Stimulated activated CD4-positive, alpha-beta T cell treated with anti-CD3 and anti-CD28 coated beads, TNF-alpha, amount 100 ng/mL, for 1 hour (primary cell): Measurements from ENCODE around the gene FBXO21.
"Not testable (repeated sequence)": the region's sequence is repeated elsewhere in the genome, so short reads cannot be mapped to it uniquely, and the experiment has no call there.

ENCODE experiments used
- DNase-seq, 3 donors: peaks; one replicate each; pipeline ENCODE4 v3.0.0-alpha.2; 2020; ENCODE audit warnings: low read depth in 3 of 3, low spot score in 1 of 3

The FBXO21 gene

DNA sequence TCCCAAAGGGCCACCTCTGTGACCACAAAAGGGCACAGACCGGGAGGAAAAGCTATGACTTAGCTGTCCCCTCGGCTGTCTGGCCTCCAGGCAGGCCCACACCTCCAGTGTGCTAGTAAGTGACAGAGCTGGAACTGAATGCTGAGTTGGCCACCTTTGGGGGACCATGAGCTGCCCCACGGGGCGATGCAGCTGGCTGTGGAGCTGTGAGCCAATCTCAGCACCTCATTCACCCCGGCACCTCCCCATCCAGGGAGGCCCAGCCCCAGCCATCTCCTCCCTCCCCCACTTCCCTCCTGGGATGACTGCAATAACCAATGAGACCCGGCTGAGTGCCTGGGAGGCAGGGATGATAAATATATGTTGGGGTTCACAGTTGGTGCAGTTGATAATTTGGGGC, 78.9 kb downstream of the FBXO21 start:
- no peak for DNase-seq

DNA sequence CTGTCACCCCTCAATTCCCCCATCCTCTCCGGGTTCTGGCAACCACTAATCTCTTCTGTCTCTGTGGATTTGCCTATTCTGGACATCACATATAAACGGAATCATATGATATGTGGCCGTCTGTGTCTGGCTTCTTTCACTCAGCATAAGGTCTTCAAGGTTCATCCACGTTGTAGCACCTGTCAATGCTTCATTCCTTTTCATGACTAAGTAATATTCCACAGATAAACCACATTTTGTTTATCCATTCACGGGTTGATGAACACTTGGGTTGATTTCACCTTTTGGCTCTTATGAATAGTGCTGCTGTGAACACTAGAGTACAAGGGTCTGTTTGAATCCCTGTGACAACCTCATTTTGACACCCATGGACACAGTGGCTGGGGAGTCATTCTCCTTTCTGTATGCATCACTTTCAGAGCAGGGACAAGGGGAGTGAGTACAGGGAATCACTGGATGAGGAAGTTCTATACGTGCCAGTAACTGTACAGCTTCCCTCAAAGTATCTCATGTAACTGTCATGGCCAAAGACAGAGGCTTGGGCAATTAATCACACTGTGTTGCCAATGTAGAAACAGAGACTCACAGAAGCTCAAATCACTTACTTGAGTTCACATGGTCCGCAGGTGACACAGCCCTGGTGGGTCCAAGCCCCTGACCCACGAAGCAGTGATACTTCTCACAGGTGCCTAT, 80.2 kb downstream of the FBXO21 start:
- DNase-seq, result no peak

DNA sequence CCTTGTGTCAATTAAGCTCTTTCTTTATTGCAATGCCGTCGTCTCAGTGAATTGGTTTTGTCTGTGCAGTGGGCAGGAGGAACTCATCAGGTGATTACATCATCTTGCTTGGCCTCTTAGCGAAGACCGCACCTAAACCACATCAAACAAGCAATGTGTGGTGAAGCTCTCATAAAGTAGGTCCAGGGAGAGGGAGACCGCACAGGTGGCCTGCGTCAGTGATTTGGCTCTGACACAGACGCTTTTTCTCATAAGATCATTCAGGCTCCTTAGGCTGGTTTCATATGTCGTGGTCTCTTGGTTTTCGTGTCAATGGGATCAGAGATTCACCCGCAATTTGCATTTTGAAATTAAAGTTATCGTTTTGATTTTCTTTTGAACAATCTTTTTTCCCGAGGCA, 84.4 kb downstream of the FBXO21 start:
- DNase-seq, result no peak

DNA sequence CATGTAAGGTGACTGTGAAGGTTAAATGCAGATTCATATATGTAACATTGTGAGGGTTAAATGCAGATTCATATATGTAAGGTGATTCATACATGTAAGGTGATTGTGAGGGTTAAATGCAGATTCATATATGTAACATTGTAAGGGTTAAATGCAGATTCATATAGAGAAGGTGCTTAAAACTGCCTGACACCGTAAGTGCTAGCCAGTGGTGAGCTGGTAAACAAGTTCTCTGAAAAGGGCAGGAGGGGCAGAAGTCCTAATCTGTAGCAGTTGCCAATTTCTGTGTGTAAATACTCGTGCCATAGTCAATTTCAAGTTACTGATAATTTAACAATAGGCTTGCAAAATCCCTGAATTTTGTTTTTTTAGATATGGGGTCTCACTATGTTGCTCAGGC, 86.3 kb downstream of the FBXO21 start:
- not testable (repeated sequence) for DNase-seq

DNA sequence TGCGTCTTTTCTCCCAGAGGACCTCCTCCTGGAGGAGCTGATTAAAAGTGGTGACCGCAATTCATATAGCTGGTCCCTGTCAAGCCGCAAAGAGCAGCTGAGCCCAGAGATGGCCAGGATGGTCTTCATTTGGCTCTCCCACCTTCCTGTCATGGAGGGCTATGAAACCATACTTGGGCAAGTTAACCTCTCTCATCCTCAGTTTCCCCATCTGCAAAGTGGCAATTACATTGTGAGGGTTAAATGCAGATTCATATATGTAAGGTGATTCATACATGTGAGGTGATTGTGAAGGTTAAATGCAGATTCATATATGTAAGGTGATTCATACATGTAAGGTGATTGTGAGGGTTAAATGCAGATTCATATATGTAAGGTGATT, 87.5 kb downstream of the FBXO21 start:
- no peak for DNase-seq

DNA sequence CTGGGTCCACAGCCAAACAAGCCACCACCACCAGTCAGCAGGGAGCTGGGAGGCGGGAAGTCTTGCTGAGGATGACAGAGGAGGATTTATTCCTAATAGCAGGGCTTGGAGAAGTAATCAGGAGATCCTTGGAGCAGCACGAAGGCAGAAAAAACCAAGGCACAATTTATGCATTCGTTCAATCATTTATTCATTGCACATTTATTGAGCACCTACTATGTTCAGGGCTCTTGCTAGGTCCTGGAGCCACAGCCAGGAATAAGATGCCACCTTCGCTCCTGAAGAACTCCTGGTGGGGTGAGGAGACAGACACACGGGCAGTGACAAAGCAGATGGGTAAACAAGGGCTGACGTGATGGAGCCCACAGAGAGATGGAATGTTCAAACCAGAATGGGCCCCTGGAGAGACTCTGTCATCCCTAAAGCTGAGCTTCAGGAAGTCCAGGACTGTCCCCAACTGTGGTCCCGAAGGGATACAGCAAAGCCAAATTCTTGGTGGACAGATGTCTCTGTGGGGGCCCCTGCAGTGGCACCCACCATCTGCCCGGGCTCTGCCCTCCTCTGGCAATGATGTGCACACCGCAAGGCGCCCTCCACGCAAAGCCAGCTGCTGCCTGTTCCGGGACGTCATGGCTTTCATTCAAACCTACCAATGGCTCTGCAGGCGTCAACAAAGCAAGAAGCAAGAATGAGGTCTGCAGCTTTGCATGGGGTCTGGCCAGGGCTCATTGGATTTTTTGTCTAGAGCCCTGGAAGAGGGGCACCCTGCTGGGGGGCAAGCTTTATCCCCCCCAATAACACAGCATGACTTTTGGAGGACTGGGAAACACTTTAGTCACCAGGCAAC, 88.1 kb downstream of the FBXO21 start:
- no peak for DNase-seq

DNA sequence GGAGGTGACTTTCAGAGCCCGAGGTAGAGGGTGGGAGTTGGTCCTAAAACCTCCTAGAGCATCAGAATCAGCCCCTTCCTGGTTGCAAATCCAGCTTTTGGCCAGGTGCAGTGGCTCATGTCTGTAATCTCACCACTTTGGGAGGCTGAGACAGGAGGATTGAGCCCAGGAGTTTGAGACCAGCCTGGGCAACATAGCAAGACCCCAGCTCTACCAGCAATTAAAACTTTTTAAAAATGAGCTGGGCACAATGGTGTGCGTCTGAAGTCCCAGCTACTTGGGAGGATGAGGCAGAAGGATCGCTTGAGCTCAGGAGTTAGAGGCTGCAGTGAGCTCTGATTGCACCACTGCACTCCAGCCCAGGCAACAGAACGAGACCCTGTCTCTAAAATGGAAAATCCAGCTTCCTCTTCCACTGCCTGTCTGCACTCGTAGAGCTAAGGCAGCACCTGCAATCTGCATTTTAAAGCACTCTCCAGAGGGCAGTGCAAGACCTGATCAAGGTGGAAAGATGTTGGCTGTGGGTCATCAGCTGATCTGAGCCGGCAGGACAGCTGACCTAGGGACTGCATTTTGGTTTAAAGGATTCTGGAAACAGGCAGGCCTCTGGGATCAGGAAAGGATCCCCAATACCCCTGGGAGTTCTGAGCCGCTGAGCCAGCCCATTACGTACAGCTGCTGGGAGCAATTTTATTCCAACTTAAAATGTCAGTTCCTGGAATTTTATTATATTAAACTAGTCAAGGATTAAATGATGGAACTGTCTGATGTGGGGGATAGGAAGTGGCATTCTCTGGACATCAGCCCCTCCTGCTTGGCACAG, 89.2 kb downstream of the FBXO21 start:
- DNase-seq, result no peak

DNA sequence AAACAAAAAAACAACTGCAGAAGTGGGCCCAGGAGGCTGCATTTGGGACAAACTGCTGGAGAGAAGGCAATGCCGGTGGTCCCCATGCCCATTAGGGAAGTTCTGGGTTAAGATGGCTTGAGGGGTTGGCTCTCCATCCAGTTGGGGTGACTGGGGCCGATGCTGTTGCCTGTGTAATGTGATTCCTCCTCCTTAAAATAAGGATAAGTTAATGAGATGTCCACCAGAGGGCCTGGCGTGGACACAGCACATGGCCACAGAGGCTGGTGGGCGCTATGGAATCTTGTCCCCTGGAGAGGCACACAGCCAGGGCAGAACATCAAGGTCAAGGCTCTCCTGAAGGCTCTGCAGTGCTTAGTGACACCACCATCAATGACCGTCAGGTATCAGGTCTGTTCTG, 90.0 kb downstream of the FBXO21 start:
- no peak for DNase-seq

DNA sequence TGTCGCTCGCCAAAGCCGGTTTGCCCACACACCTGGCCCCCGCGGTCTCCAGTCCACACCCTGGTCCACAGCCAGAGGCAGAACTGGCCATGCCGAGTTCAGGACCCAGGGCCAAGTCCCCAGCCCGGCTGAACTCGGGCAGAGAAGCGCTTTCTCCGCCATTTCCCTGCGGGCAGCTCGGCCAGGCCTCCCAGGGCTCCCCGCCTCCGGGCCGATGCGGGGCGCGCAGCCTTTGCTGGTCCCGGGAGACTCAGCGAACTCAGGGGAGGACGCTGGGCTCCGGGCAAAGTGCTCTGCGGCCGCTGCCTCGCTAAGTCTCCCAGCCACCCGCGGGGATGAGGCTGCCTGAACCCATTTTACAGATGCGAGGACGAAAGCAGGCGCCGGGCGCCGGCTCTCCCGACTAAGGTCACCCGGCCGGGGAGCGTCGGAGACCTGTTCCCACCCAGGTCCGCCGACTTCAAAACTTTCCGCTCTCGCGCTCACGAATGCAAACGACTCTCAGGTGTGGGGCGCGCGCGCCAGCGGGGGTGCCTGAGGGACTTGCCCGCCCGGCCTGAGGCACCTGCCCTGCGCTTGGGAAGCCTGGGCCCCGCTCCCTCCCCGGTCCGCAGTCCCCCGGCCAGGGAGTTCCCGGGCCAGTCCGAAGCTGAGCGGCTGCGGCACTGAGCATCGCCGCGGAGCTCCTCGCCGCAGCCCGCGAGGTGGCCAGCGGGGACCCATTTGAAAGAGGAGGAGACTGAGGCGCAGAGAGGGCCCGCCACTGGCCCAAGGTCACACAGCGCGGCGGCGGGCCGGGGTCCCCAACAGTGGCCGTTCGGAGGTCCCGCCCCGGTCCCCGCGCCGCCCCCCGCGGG, 91.7 kb downstream of the FBXO21 start:
- peak in 1 of 3 donors; percentile 10 for DNase-seq

DNA sequence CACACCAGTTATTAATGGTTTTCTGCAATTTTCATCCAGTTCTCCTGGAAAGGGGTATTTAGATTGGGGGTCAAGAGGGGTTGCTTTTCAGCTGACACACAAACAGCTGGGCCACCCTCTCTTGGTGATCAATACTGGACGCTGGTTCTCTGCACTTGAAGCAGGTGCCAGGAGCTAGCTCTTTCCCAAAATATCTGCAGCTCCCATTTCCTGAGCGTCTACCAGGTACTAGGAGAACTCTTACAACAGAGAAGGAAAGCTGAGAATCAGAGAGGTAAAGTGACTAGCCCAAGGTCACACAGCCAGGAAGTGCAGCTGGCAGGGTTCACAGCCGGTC, 92.3 kb downstream of the FBXO21 start:
- no peak for DNase-seq

DNA sequence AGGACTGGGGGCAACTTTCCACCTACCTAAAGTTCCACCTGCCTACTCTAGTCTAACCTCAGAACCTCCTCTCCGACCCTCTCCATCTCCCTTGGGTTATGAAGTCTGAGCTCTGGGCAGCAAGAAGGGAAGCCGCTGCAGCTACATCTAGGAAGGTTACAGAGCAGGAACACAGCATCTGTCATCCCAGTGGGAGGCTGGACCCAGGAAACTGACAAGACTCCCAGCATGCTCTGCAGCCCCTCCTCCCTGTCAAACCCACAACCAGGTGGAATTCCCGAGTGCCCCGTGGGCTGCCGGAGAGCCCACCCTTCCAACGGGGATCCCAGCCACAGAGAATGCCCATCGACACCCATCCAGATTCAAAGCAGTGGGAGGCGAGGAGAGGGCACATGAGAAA, 93.1 kb downstream of the FBXO21 start:
- no peak for DNase-seq

DNA sequence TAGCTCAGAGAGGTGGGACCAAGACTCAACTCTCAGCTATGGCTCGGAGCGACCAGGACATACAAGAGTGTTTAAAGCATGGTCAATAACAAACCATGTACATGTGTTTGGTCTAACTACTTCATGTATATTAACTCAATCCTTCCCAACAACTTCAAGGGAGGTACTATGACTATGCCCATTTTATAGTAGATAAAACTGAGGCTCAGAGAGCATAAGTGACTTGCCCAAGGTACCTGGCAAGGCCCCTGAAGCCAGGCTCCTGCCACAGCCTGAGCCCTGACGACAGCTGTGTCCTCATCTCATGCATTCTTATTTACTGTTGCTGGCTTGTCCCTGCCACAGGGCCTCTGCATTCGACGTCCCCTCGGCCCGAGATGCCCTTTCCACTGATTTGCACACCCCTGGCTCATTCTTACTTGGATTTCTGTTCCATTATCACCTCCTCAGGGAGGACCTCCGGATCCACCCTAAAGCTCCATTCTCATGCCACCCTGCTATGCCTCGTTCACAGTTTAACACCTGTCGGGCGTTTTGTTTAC, 93.7 kb downstream of the FBXO21 start:
- DNase-seq, result no peak

DNA sequence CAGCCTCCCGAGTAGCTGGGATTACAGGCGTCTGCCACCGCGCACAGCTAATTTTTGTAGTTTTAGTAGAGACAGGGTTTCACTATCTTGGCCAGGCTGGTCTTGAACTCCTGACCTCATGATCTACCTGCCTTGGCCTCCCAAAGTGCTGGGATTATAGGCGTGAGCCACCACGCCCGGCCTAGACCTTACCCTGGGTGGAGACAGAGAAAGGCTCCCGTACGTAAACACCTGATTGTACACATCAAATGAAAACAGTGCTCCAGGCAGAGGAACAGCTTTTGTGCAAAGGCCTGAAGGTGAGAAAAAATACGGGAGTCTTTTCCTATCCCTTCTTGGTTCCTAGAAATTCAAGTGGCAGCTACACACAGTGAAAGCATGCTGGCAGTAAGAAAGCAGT, 95.1 kb downstream of the FBXO21 start:
- not testable (repeated sequence) for DNase-seq

DNA sequence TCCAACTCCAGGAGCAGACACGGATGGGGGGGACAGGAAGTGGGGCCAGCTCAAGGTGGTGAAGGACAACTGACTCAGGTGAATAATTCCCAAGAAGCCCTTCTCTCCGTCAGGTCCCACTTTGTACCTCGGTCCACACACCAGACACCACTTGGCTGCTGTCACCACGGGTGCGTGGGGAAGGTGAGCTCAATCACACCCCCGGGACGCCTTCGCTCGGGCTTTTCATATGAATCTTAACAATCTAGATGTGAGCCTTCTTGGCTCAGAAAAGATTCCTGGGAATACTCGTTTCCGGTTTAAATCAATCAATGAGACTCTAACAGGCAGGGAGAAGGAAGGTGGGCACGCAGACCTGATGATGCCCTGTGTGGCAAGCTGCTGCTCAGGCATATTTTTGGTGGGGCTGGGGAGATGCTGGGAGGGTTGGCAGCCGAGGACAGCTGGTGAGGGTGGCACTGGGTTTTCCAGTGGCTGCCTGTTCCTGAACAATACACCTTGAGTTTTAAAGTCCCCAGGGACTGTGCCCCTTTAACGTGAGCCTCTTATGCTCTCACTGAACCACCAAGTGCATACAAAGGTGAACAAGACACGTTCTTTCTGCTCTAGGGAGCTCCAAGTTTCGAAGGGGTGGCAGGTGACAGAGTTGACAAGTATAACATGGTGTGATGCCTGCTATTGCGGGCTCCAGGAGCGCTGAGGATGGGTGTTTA, 96.2 kb downstream of the FBXO21 start:
- no peak for DNase-seq

DNA sequence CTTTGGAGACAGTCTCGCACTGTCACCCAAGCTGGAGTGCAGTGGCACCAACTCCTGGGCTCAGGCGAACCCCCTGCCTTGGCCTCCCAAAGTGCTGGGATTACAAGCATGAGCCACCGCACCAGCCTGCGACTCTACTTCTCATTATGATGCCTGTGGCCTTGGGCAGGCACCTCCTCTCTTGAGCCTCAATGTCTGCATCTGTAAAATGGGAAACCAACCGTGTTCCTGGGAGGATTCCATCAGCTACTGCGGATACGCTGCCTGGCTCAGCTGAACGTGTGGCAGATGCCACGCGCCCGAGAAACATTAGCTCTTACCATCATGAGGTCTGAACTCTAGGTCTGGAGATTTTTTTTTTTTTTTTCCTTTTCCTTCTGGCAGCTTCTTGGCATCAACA, 96.8 kb downstream of the FBXO21 start:
- no peak for DNase-seq

DNA sequence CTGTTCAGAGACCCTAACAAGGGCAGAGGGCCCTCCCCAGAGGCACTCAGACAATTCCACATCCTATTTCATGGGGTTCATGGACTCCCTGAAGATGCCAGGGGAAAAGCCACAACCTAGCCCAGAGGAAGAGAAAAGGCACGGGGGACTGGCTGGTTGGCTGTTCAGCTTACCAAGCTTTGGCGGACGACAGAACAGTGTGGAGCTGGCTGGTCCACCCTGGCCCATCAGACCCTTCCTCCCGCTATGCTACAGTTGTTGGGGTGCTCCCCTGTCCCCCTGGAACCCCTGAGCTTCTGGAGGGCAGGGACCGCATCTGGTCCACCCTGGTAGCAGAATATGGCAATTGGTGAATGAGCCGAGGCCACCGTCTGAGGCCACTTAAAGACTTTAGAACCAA, 97.4 kb downstream of the FBXO21 start:
- no peak for DNase-seq

DNA sequence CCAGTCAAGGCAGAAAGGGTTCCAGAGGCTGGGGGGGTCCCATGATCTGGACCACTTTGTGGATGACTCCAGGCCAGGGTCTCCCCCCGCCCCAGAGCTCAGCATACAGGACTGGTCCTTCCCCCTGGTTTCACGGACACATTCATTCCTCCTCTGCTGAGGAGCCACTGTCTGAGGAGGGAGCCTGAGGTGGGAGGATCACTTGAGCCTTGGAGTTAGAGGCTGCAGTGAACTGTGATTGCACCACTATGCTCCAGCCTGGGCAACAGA, 97.8 kb downstream of the FBXO21 start:
- no peak for DNase-seq
